HG03342 (cell line): ENCODE results near the gene TXLNB.

Experiments used
- ATAC-seq: cut with Tn5 transposase; IDR thresholded peaks from one replicate; pipeline ENCODE4 v1.9.1; 2021; ENCODE audit warnings: mild to moderate bottlenecking, moderate library complexity; ENCODE audit not compliant: unreplicated experiment

TXLNB gene

DNA sequence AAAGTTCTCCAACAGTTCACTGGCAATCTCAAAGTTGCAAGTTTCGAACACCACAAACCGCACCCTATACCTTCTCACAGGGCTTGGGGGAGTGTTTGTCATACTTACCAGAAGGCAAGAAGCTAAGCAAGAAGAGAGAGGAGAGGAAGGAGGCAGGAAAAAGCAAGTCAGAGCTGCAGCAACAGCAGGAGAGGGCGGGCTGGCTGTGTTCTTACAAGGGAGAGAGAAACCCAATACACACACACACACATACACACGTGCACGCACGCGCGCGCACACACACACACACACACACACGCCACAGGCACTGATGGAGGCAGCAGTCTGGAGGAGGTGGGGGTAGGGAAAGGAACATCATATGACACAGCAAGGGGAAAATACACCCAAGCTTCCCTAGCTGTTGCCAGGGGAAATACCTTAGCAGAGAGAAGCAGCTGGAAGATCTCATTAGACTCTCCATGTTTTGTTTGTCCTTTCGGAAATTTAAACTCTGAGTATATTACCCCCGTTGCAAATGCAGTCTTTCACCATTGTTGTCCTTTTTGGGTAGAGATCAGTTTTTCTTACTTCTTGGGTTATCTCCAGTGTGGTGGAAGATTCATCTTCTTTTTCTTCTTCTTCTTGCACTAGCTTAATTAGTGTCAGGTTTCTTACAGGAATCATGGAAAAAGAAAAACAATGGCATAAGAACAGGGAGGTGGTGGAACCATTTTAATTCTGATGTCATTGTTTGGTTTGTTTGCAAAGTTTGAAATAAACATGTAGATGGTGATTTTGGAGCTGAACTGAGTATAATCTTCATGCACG is at the start of gene TXLNB:
TSS of gene TXLNB (minus strand) at position 186 of the 807 bp plus-strand sequence. CDS start 3,099 bp downstream, outside the sequence.
- ATAC-seq: peak; percentile 72

DNA sequence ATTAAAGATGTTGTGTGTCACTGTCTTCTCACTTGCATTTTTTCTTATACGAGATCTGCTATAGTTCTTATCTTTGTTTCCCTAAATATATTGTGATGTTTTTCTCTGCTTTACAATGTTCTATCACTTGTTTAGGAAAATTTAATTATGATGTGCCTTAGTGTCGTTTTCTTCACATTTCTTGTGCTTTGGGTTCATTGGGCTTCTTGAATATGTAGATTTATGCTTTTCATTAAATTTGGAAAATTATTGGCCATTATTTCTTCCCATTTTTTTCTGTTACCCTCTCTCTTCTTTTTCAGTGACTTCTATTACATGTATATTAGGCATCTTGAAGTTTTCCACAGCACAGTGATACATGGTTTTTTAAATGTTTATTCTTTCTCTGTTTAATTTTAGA is 49.3 kb upstream of the TXLNB start:
- ATAC-seq: no peak

DNA sequence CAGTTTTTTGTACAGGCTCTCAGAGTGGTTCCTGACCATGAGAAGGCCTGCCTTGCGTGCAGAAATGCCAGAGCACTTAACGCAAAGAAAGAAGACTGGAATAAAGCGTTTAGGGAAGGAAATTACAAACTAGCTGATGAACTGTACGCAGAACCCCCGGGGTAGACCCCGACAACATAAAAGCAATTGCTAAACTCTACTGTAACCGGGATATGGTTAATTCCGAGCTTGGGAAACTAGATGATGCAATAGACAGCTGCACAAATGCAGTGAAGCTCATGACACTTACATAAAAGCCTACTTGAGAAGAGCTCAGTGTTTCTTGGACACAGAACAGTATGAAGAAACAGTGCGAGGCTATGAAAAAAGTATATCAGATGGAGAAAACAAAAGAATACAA is 47.0 kb upstream of the TXLNB start:
- no peak for ATAC-seq

DNA sequence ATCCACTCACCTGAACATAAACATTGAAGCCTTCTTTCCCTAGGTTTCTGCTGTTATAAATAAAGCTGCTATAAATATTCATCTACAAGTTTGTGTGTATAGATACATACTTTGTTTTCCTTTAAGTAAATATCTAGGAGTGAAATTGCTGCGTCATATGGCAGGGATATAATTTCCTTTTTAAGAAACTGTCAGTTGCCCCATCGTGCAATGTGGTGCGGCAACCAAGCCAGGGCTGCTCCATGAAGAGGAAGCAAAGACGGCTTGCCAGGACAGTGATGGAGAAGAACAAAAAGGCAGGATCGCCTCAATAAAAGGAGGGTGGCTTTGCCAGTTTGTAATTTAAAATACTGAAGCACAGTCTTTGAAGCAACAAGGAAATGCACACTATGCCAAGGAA is 46.0 kb upstream of the TXLNB start:
- ATAC-seq: no peak

DNA sequence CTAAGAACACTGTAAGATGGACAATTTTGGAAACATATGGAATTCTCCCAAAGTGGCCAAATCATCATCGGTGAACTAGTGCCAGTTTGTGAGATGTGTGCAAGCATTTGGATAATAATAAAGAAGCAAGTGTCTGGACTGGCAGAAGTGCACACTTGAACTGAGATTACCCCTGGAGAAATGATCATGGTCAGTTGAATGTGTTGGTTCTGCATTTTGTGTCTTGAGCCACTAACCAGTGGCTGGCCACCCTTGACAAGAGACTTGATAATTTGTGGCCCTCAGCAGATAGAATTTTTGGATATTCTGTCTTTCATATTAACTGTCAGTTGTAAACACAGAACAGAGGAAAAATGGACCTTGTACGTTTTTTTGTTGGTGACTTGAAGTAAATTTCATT is 45.2 kb upstream of the TXLNB start:
- ATAC-seq: peak; percentile 18

DNA sequence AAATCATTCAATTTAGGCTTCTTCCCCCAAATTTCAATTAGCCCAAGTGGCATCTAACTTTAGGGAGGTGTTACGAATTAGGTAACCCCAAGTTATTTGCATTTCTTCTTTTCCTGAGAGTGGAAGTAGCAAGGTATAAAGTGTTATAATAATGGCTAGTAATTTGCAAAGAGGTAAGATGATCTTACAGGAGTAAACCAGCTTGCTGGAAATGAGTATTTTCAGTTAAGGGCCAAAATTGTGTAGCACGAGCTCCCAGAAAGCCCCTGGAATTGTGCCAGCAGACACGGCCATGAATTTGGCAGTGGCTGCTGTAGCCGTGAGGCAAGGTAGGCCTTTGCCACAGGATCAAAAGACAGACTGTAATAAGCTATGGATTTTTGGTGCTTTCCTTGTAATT is 44.7 kb upstream of the TXLNB start:
- ATAC-seq: peak; percentile 58

DNA sequence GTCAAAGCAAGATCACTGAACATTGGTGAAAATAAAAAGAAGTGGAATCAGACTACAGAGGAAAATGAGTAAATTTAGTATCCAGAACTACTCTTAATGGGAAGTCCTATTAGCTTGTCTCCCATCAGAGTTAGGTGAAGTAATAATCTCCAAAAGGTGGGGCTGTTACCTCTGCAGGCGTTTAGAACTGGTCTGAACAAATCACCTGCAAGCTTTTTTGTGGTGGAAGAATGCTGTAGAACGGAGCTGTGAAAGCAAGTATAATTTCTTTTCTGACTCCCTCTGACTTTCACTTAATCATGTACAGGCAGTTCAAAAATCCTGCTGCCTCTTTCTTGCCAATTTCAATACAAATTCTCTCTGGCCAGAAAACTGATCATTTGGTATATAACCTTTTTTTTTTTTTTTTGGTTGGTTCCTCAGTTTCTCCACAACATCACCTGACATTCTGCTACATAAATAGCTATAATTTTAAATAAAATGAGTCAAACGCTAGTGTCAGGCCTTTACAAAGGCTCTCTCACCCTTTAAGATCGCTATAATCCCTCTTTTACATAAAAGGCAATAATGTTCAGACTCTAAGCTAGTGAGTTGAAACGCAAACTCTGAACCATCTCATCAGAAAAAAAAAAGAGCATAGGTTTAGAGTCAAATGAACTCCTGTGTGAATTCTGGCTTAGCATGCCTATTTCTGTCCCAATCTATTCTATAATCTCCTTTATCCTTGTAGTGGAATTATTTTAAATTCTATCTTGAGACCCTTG is 43.8 kb upstream of the TXLNB start:
- ATAC-seq: no peak

DNA sequence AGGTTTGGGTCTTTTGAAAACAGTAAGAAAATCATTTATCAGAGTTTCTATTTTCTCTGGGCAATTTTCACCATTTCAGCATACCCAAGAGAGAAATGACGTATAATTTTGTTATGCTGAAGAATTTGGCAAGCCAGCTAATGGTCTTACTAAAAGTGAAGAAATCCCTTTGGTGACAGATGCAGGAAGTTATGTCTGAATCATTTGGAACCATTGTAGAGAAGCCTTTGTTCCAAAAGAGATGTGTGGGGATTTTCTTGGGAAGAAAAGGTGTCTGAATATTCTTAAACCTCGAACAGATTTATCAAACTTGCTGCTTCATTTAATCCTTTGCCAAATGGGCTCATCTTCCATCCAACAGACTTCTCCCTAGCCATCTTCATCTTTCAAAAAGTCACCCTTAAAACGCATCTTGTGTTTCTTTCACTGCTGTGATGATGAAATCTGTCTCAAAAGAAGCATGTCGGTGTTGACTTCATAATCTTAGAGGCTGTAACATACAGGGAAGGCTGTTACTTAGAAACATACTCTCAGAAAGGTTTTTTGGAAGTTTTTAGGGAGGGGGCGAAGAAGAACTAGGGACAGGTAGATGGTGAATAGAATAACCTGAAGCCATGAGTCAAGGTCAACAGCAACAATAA is 43.1 kb upstream of the TXLNB start:
- ATAC-seq: no peak

DNA sequence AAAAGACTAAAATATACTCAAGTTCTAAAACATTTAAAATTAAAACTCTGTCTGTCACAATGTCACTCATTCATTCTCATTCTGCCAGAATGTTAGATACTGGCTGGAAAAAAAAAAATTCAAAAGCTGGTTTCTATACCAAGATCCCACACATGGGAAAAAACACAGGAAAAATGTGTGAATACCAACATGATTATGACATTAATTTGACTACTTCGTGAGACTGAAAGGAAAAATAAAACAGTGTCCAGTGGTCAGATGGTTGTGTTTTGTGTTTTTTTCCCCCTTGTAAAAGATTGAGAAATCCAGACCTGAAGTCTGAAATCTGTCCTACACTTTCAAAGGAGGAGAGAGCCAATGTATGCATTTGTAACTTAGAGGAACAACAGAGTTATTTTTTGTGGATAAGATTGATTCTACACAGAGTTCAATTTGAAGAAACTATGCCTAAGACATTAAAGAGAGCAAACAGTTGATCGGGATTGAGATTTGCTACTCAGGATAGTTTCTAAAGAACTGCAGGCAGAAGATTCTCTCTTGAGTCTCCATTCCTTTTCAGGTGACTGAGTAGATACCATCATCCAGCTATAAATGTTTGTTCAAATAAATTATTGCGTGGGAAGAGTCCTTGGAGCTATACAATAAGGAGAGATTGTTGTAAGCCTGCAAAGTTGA is 39.2 kb upstream of the TXLNB start:
- no peak for ATAC-seq

DNA sequence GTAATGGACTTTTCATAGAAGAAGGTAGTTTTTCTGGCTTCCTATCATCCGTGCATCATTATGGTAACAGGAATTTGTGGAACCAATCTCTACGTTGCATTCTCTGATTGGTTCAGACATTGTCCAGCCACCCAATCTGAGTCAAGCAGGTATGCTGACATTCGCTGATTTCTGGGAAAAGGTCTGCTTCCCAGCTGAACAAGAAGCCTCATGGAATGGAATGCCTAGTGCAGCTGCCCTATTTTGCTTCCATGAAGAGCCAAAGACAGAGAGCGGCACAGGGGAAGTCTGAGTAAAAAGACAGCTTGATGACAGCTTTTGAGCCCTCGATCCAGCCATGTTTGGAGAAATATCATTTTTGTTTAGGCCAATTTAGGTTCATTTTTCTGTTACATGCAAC is 38.5 kb upstream of the TXLNB start:
- ATAC-seq: no peak

DNA sequence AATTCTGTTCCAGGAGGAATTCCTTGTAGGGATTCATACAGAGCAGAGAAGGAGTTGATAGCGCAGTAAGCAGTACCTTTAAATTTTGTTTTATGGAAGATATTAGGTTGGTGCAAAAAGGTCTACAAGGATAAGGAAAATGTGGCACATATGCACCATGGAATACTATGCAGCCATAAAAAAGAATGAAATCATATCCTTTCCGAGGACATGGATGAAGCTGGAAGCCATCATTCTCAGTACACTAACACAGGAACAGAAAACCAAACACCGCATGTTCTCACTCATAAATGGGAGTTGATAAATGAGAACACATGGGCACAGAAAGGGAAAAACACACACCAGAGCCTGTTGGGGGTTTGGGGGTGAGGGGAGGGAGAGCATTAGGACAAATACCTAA is 37.4 kb upstream of the TXLNB start:
- ATAC-seq: no peak

DNA sequence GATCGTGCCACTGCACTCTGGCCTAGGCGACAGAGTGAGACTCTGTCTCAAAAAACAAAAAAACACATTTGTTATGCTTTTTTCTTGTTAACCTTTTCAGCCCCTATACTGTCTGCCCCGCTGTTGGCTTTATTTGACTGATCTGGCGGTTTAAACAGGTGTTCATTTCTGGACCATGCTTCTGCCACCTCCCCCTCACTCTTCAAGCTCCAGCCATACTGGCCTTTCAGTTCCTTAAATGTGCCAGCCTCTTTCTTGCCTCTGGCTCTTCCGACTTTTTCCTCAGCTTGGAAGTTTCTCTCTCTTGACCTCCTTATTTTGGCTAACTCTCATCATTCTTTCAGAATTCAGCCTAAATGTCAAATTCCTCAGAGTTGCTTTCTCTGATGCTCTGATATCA is 35.2 kb upstream of the TXLNB start:
- ATAC-seq: peak; percentile 37

DNA sequence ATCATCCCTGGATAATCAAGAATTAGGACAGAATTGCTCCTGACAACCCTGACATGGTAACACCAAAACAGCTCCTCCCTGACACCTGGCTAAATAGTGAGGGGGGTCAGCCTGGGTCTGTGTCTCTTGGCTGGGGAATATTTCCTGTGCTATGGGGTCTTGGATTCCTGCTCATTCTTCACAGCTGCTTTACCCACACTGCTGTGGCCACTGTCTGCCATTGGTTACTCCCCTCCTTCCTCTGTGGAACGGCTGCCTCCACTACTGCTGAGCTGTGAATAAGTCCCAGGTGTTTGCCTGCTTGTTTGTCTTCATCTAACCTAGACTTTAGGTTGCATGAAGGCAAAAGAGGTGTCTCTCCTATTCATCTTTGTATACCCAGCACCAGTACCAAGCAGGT is 33.9 kb upstream of the TXLNB start:
- no peak for ATAC-seq

DNA sequence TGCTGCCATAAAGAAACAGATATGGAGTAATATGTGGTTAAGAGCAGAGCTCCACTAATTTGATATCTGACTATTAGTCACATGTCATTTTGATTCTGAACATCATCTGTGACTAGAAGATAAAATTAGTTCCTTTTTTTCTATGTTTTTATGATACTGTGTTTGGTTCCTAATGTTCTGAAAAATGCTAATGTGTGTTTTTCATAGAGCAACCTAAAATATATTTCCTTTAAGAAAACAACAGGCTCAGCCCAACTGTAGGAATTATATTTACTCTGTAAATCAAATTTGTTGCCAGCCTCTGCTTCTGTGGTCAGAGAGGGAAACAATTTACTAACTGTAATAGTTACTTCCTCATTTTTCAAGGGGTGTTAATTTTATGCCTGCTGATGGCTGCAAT is 33.3 kb upstream of the TXLNB start:
- ATAC-seq: peak; percentile 50

DNA sequence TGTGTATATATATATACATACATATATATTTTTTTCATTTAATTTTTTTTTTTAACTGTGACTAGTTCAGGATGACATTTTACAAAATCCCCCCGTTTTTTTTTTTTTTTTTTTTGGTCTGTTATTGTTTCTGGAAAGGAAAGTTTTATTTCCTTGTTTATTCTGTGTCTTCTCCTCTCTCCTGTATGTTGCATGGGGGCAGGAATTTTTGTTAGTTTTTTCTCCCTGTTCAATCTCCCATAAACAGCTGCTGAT is 32.4 kb upstream of the TXLNB start:
- no peak for ATAC-seq

DNA sequence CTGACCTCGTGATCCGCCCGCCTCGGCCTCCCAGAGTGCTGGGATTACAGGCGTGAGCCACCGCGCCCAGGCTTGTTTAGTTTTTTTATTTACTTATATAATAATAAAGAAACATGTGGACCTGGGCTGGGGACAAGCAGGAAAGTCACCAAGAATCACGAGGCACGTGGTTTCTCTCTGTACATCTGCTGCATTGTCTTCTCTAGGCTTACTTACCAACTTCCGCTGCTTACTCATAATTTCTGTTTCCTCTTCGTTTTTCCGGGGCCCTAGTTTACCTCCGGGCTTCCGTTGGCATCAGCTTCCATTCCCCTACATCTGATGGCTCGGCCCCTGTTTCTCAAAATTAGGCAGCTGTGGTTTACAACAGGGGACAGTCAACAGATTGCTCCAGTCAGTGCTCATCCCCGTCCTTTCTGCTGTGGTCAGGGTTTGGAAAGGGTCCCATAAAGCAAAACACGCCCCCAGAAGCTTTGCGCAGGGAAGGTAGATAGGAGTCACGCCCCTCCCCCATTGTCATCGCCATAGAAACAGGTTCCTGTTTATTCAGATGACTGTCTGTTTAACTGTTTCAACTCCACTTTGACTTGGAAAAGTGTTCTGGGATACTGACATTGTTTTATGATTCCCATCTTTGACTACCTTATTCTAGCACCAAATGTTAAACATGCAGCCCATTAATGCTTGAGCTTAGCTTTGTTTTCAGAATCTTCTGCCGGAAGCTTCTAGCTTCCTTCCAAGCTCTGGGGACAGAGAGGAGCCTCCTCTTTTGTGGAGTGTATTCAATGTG is 31.9 kb upstream of the TXLNB start:
- ATAC-seq: peak; percentile 45

DNA sequence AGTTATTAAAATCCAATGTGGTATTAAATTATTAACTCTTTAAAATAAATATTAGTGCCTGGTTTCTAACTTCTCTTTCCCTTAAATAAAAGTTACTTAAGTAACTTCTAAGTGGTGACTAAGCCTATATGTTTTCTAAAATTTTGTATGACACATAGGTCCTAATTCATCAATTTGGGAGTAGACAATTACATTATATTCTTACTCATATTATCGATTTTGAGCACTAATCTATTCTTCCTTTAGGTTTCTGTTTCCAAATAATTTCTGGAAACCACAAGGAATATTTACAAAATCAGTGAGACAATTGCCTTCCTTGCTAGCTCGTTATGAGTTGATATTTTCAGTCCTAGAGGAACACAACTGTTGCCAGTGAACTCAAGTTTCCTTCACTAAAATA is 28.3 kb upstream of the TXLNB start:
- ATAC-seq: no peak

DNA sequence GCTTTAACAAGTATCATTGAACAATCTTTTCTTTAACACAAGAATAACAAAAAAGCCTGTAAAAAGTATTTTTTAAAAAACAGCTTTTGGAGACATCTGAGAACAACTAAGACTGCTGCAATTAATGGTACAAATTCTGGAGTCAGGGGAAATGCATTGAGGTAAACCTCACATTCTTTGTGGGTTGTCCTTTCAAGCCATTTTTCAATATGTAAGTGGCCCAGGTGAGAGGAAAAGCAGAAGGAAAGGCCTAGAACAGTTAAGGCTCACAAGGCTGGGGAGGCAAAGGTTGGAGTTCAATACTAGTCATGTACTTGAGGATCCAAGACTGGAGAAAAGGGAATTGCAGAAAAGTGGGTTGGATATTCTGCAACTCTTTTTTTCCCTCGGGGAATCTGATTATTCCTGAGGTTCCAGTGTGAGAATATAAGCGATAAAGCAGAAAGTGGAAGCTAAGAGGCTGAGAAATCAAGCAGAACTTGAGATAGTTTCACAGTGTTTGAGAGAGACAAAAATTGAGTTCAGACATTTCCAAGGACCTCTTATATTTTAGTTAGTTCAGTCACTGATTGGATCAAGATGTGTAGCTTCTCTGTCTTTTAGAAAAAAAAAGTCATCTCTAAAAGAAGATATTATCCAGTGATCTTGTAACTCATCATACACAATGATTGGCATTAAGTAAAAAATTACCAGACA is 25.0 kb upstream of the TXLNB start:
- no peak for ATAC-seq

DNA sequence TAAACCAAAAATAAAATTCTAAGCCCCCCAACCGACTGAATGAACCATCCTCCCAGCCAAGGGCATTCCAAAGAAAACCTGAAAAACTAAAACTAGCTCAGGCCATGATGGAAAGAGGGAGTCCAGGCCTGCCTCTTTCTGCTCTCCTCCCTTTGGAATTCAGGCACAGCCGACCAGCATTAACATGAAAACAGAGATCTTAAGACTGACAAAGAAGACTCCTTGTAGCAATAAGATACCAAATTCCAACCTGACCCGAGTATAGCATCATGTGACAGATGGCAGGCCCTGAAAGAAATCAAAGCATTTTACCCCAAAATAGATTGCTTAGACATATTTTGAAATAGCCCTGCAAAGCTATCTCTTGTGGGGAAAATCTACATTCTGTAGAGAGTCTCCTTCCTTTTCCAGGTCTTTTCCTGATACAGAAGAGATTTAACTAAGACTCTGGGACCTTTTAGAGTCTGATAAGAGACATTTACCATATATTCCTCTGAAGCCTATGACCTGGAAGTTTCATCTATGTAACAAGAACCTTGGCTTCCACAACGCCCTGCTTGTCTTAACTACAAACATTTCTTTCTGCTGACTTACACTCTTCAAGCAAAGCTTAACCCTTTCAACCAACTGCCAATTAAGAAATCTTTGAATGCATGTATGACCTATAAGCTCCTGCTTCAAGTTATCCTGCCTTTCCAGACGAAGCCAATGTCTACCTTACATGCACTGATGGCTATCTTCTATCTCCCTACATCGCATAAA is 22.2 kb upstream of the TXLNB start:
- no peak for ATAC-seq
